Measurements from ENCODE around the gene GOLGA2.
"Not testable (repeated sequence)": the region's sequence is repeated elsewhere in the genome, so short reads cannot be mapped to it uniquely, and the experiment has no call there.

Gene GOLGA2

GRCh38 chr9:128288273-128289004 lies 12.6 kb upstream of the GOLGA2 start:
- DNase-seq: no peak

GRCh38 chr9:128286440-128286839 lies 10.6 kb upstream of the GOLGA2 start:
- DNase-seq: no peak

- no peak for DNase-seq
Measured at GRCh38 chr9:128285033-128285784, 9.4 kb upstream of the GOLGA2 start.

- no peak for DNase-seq
Measured at GRCh38 chr9:128282500-128282899, 6.7 kb upstream of the GOLGA2 start.

GRCh38 chr9:128280084-128280622 lies 4.3 kb upstream of the GOLGA2 start:
- peak; percentile 68 to 83 for DNase-seq

- DNase-seq: not testable (repeated sequence)
Measured at GRCh38 chr9:128279088-128280073, 3.6 kb upstream of the GOLGA2 start.

- DNase-seq: no peak
Measured at GRCh38 chr9:128276574-128277270, 915 bp upstream of the GOLGA2 start.

GRCh38 chr9:128276008-128276573 lies 284 bp upstream of the GOLGA2 start, which contains the start of gene SWI5:
SWI5 (plus strand) TSS chr9:128276276.
- DNase-seq: peak; percentile 100

- DNase-seq: no peak
Measured at GRCh38 chr9:128274245-128274644, 1.6 kb downstream of the GOLGA2 start.

- no peak for DNase-seq
Measured at GRCh38 chr9:128271512-128271911, 4.3 kb downstream of the GOLGA2 start.

- no peak for DNase-seq
Measured at GRCh38 chr9:128271112-128271511, 4.7 kb downstream of the GOLGA2 start.

- no peak for DNase-seq
Measured at GRCh38 chr9:128266868-128267590, 8.8 kb downstream of the GOLGA2 start.

GRCh38 chr9:128265348-128265847 lies 10.4 kb downstream of the GOLGA2 start:
- DNase-seq: no peak

GRCh38 chr9:128262687-128263086 lies 13.1 kb downstream of the GOLGA2 start:
- DNase-seq: no peak

- DNase-seq: no peak
Measured at GRCh38 chr9:128260340-128260739, 15.5 kb downstream of the GOLGA2 start.

- DNase-seq: no peak
Measured at GRCh38 chr9:128259156-128259555, 16.7 kb downstream of the GOLGA2 start.

- DNase-seq: no peak
Measured at GRCh38 chr9:128258326-128258725, 17.5 kb downstream of the GOLGA2 start.

- no peak for DNase-seq
Measured at GRCh38 chr9:128257907-128258306, 17.9 kb downstream of the GOLGA2 start.

GRCh38 chr9:128257086-128257825 lies 18.6 kb downstream of the GOLGA2 start:
- no peak for DNase-seq

Data from inflammatory macrophage (primary cell).